Kidney epithelial cell (primary cell): ENCODE measurements around the gene PELI2. TPM values are rescaled to one million over a fixed set of nuclear protein-coding genes. Genes with fewer than 3 reads are reported as not detected.

Experiments used
- DNase-seq: peaks from one replicate; pipeline ENCODE4 v3.0.0-alpha.2; 2010; ENCODE audit warnings: low read depth
- H3K27me3 ChIP-seq: 2 replicates; pipeline ENCODE4 v1.6.0; 2011; ENCODE audit warnings: low read length; ENCODE audit not compliant: control insufficient read depth, insufficient read depth
- H3K36me3 ChIP-seq: 2 replicates; pipeline ENCODE4 v1.5.1; 2011; ENCODE audit warnings: low read length; ENCODE audit not compliant: control insufficient read depth, insufficient read depth
- H3K4me3 ChIP-seq: 2 replicates; pipeline ENCODE4 v1.5.1; 2011; ENCODE audit warnings: low read depth, mild to moderate bottlenecking, control low read depth, low read length
- total RNA-seq: library from RNA; depleted of rRNA; stranded (reverse); fragments of >200 nt; gene quantifications from 2 replicates; pipeline ENCODE4 v1.2.3, GENCODE V29; 2015
- TF ChIP-seq, protein P1 (sequence below): IDR thresholded peaks from 2 replicates; pipeline ENCODE4 v1.5.1; 2011; ENCODE audit warnings: mild to moderate bottlenecking, moderate library complexity, low read length, control low read depth, inconsistent platforms; ENCODE audit not compliant: insufficient read depth, poor library complexity, severe bottlenecking

The PELI2 gene
- total RNA-seq, 1 donor from 2014 or later, result 4.8 TPM

- DNase-seq, result no peak
- H3K27me3 ChIP-seq, result no peaks in the 10 kb centered on the region
- TF ChIP-seq, protein P1, sequence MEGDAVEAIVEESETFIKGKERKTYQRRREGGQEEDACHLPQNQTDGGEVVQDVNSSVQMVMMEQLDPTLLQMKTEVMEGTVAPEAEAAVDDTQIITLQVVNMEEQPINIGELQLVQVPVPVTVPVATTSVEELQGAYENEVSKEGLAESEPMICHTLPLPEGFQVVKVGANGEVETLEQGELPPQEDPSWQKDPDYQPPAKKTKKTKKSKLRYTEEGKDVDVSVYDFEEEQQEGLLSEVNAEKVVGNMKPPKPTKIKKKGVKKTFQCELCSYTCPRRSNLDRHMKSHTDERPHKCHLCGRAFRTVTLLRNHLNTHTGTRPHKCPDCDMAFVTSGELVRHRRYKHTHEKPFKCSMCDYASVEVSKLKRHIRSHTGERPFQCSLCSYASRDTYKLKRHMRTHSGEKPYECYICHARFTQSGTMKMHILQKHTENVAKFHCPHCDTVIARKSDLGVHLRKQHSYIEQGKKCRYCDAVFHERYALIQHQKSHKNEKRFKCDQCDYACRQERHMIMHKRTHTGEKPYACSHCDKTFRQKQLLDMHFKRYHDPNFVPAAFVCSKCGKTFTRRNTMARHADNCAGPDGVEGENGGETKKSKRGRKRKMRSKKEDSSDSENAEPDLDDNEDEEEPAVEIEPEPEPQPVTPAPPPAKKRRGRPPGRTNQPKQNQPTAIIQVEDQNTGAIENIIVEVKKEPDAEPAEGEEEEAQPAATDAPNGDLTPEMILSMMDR, result no peak
- H3K36me3 ChIP-seq, result no peaks in the 10 kb centered on the region
- H3K4me3 ChIP-seq, result no peak overlapping the region
Measured at GRCh38 chr14:56211844-56212243, 93.6 kb downstream of the PELI2 start.

DNA sequence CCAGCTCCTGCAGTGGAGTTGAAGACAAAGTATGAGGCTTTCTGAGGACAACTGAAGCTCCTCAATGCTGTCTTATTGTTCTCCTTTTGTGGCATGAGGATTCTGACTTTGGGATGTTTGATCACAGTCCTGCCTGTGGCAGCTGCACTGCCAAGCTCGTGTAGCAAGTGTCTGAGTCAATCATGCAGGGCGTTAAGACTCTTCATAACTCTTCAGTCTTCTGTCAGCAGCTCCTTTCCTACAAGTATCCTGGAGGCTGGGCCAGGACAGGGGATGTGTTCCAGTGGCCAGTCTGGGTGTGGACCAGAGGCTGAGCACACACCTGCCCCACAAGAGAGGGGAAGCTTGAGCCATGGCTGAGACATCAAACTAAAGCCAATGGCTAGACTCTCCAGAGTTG is 94.3 kb downstream of the PELI2 start:
- no peak for DNase-seq
- no peaks in the 10 kb centered on the region for H3K36me3 ChIP-seq
- no peaks in the 10 kb centered on the region for H3K27me3 ChIP-seq
- TF ChIP-seq, protein P1, result no peak
- H3K4me3 ChIP-seq, result no peak overlapping the region

GRCh38 chr14:56213306-56213705 is 95.1 kb downstream of the PELI2 start:
- Histone ChIP-seq H3K4me3 (no peak overlapping the region), H3K36me3 (no peaks in the 10 kb centered on the region), H3K27me3 (no peaks in the 10 kb centered on the region)
- TF ChIP-seq, protein P1, result no peak
- DNase-seq, result no peak

- TF ChIP-seq, protein P1, result no peak
- Histone ChIP-seq H3K4me3 (no peak overlapping the region), H3K27me3 (no peaks in the 10 kb centered on the region), H3K36me3 (no peaks in the 10 kb centered on the region)
- no peak for DNase-seq
Measured at GRCh38 chr14:56215180-56215579, 97.0 kb downstream of the PELI2 start.

GRCh38 chr14:56216626-56217379 is 98.6 kb downstream of the PELI2 start:
- Histone ChIP-seq H3K4me3 (no peak overlapping the region), H3K27me3 (no peaks in the 10 kb centered on the region)
- TF ChIP-seq, protein P1, result no peak

More at GRCh38 chr14:56216626-56217379, 98.6 kb downstream of the PELI2 start:
- no peaks in the 10 kb centered on the region for H3K36me3 ChIP-seq
- DNase-seq, result no peak
